Right lung (tissue), 5 donors: ENCODE measurements around the gene IFI16. TPM values are rescaled to one million over a fixed set of nuclear protein-coding genes. Genes with fewer than 3 reads are reported as not detected.
"Not testable (repeated sequence)": the region's sequence is repeated elsewhere in the genome, so short reads cannot be mapped to it uniquely, and the experiment has no call there.

ENCODE experiments used
- DNase-seq, 2 donors: peaks; one replicate each; pipeline ENCODE4 v3.0.0-alpha.2; 2013
- polyA plus RNA-seq, 5 donors: library from polyadenylated mRNA; unstranded; fragments of 120-200 nt; gene quantifications; one replicate each; pipeline versions ENCODE4 v1.2.1 to v1.2.3, GENCODE V29; 2013; ENCODE audit warnings: inconsistent platforms in 1 of 5, low replicate concordance in 1 of 5; ENCODE audit not compliant: insufficient read length in 5 of 5, insufficient read depth in 1 of 5

The IFI16 gene
- polyA plus RNA-seq, 5 donors = 70.2 to 134 (median 118) TPM

DNA sequence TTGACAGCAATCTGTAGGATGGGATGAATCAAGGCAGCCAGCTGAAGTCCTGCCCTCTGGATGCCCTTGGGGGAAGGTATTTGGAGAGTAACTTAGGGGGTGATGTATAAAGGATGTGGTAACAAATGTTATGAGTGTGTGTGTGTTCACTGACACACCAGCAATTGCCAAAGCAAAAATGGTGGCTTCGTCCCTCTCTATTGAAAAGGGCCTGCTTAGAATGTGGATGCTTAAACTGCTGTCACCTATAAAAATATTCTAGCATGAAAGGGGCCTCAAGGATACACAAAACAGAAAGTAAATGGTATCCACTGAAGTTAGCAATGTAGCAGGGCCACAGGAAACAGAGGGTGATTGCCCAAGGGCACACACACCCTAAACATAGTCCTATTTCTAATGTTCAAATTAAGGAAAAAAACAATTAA lies 81.9 kb downstream of the IFI16 start:
- no peak for DNase-seq

DNA sequence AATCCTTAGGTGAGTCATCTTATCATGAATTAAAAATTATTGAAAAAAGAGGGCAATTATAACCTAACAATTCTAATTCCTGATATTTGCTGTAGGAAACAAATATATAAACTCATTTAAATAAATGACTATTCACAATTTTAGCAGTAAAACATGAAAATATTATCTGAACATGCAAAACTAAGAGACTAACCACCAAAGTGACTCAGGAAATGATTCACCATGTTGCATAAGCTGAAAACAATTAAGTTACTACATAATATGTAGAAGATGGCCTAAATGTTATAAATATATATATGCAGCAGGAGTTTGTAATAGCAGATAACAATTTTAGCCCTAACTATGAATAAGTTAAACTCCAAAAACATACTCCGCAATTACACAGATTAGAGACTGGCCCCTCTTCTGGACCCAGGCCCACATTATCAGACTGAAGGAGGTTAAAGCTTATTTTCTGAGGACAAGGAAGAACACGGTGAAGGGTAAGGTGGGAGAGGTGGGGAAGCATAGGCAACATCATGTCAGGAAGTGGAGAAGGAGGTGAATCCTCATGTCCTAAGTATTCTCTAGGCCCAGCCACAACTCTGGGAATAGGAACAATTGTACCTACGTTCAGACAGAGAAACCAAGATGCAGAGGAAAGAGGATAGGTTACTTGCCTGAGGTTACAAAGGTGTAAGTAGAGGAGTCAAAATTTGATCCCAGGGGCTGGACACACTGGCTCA lies 82.5 kb downstream of the IFI16 start:
- DNase-seq = no peak

DNA sequence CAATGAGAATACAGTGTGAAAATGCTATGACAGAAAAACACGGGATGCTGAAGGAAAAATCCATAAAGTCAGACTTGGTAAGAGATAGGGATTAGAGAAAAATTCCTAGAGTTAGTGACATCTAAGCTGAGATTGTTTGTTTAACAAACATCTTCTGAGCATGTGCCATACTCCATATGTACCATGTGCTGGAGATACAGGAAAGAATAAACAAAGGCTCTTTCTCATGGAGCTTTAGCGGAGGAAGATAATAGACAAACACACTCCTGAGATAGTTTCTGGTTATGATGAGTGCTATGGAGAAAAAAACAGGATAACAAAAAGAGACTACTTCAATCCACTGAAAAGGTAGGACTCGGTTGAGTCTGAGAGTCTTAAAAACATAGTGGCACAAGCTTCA lies 88.9 kb downstream of the IFI16 start:
- DNase-seq = no peak

DNA sequence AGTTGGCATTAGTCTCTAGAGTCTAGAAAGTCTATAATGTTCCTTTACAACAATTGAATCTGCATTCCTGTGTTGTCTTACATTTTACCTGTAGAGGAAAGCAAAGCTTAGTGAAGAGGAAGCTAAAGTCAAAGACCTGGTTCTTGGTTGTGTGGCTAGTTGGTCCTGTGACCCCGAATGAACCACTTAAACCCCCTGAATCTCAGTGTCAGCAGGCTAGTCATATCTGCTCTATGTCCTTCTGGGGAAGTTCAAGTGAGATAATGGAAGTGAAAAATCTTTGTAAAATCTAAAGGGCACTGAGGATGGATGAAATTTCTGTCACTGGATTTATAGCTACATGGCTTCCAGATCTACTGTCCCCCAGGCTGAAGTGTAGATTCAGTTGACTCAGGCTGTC lies 90.9 kb downstream of the IFI16 start:
- no peak for DNase-seq

DNA sequence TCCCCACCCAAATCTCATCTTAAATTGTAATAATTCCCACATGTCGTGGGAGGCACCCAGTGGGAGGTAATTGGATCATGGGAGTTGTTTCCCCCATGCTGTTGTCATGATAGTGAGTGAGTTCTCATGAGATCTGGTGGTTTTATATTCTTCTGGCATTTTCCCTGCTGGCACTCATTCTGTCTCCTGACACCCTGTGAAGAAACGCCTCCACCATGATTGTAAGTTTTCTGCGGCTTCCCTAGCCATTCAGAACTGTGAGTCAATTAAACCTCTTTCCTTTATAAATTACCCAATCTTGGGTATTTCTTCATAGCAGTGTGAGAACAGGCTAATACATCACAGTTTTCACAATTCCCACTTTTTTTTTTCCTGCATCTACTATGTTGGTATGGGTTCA lies 93.3 kb downstream of the IFI16 start:
- DNase-seq = not testable (repeated sequence)

Other genes starting within 250 kb of the IFI16 start
- not detected for gene OR6N1, start 237.7 kb upstream of the IFI16 start, polyA plus RNA-seq
- gene OR6N2, start 228.7 kb upstream of the IFI16 start, polyA plus RNA-seq = not detected
- 1 to 10 TPM; 4.3 to 6.9 (median 4.8) TPM for gene MNDA, start 178.6 kb upstream of the IFI16 start, polyA plus RNA-seq
- 1 to 10 TPM in 2 of 5 donors, under 1 TPM in 3; 0.44 to 1.4 (median 0.82) TPM for gene PYHIN1, start 78.4 kb upstream of the IFI16 start, polyA plus RNA-seq
- under 1 TPM; 0.26 to 0.56 (median 0.28) TPM for gene AIM2, start 66.9 kb downstream of the IFI16 start, polyA plus RNA-seq
- gene CADM3, start 161.7 kb downstream of the IFI16 start, polyA plus RNA-seq = 1 to 10 TPM in 4 of 5 donors, under 1 TPM in 1; 0.93 to 2.5 (median 2.0) TPM
- gene ACKR1, start 195.0 kb downstream of the IFI16 start, polyA plus RNA-seq = 1 to 10 TPM; 4.2 to 6.8 (median 4.5) TPM